IMR-90 (cell line): ENCODE measurements around the gene SLC38A9. TPM values are rescaled to one million over a fixed set of nuclear protein-coding genes. Genes with fewer than 3 reads are reported as not detected.

Experiments used
- ATAC-seq: fragments of 200-7000 bp; cut with Tn5 transposase; 2 replicates; pipeline ENCODE4 v1.9.1; 2020; ENCODE audit warnings: low read depth, mild to moderate bottlenecking, moderate library complexity
- BruUV-seq: library from RNA; stranded (reverse); fragments of 400-500 nt; replicated peaks from 2 replicates; lab custom pipeline; 2021; lab: Mats Ljungman, UMichigan
- CTCF ChIA-PET: fragments of 300-600 bp; formaldehyde crosslinking; extraction: SDS; loops from one replicate; lab custom pipeline; 2021; ENCODE audit warnings: antibody characterized with exemption; lab: Yijun Ruan, JAX
- POLR2A ChIA-PET: fragments of 300-600 bp; sonication (Branson Sonifier 250); formaldehyde crosslinking; loops from one replicate; lab custom pipeline; 2022; ENCODE audit warnings: antibody characterized with exemption; ENCODE audit not compliant: unreplicated experiment; lab: Charles Lee
- DNase-seq: peaks from one replicate; pipeline ENCODE4 v3.0.0; 2013
- H2AFZ ChIP-seq: replicated peaks from 2 replicates; pipeline ENCODE3; 2013; ENCODE audit warnings: low read length, mild to moderate bottlenecking; ENCODE audit not compliant: poor library complexity
- H2AK5ac ChIP-seq: 2 replicates; pipeline ENCODE4 v1.6.1; 2013; ENCODE audit warnings: low read depth, low read length, inconsistent platforms
- H2AK9ac ChIP-seq: replicated peaks from 2 replicates; pipeline ENCODE3; 2013; ENCODE audit warnings: mild to moderate bottlenecking, low read depth, low read length, moderate library complexity; ENCODE audit not compliant: poor library complexity
- H2BK120ac ChIP-seq: 2 replicates; pipeline ENCODE4 v1.6.1; 2013; ENCODE audit warnings: low read depth, low read length, inconsistent platforms
- H2BK15ac ChIP-seq: 3 replicates; pipeline ENCODE4 v1.6.1; 2013; ENCODE audit warnings: low read depth, low read length, inconsistent platforms
- H2BK20ac ChIP-seq: 2 replicates; pipeline ENCODE4 v1.6.1; 2013; ENCODE audit warnings: low read depth, mild to moderate bottlenecking, inconsistent platforms, low read length, moderate library complexity
- H2BK5ac ChIP-seq: 2 replicates; pipeline ENCODE4 v1.6.1; 2013; ENCODE audit warnings: mild to moderate bottlenecking, low read depth, low read length, inconsistent platforms; ENCODE audit not compliant: poor library complexity, severe bottlenecking
- H3K14ac ChIP-seq: replicated peaks from 2 replicates; pipeline ENCODE4 v1.6.1; 2013; ENCODE audit warnings: low read depth, low read length, inconsistent platforms
- H3K18ac ChIP-seq: 2 replicates; pipeline ENCODE4 v1.6.1; 2013; ENCODE audit warnings: low read depth, low read length, control low read depth
- H3K23ac ChIP-seq: 2 replicates; pipeline ENCODE4 v1.6.1; 2013; ENCODE audit warnings: low read depth, low read length, inconsistent platforms
- H3K27ac ChIP-seq: 2 replicates; pipeline ENCODE4 v1.5.1; 2013; ENCODE audit warnings: mild to moderate bottlenecking, control low read depth, low read length; ENCODE audit not compliant: insufficient read depth
- H3K27me3 ChIP-seq: 2 replicates; pipeline ENCODE4 v1.6.1; 2013; ENCODE audit warnings: low read length; ENCODE audit not compliant: control insufficient read depth, insufficient read depth
- H3K36me3 ChIP-seq: 2 replicates; pipeline ENCODE4 v1.6.1; 2013; ENCODE audit warnings: low read length, mixed read lengths; ENCODE audit not compliant: control insufficient read depth, insufficient read depth
- H3K4ac ChIP-seq: 2 replicates; pipeline ENCODE4 v1.6.1; 2013; ENCODE audit warnings: low read depth, low read length, inconsistent platforms
- H3K4me1 ChIP-seq: 2 replicates; pipeline ENCODE4 v1.6.1; 2013; ENCODE audit warnings: low read length, mixed read lengths; ENCODE audit not compliant: control insufficient read depth, insufficient read depth
- H3K4me2 ChIP-seq: 2 replicates; pipeline ENCODE4 v1.6.1; 2013; ENCODE audit warnings: low read depth, mild to moderate bottlenecking, control low read depth, low read length, moderate library complexity
- H3K4me3 ChIP-seq: 2 replicates; pipeline ENCODE4 v1.5.1; 2013; ENCODE audit warnings: low read depth, mild to moderate bottlenecking, control low read depth, low read length, moderate library complexity; ENCODE audit not compliant: insufficient read depth
- H3K56ac ChIP-seq: 2 replicates; pipeline ENCODE4 v1.6.1; 2013; ENCODE audit warnings: low read length, inconsistent platforms; ENCODE audit not compliant: insufficient read depth; ENCODE audit errors: extremely low read depth
- H3K79me1 ChIP-seq, 2 experiments: 2 replicates each; pipeline ENCODE4 v1.6.1; 2013; ENCODE audit warnings: low read length in 2 of 2, inconsistent platforms in 1 of 2, low read depth in 1 of 2
- H3K9ac ChIP-seq: 2 replicates; pipeline ENCODE4 v1.6.1; 2013; ENCODE audit warnings: low read depth, low read length, control low read depth
- H3K9me1 ChIP-seq: 2 replicates; pipeline ENCODE4 v1.6.1; 2013; ENCODE audit warnings: low read length, inconsistent platforms; ENCODE audit not compliant: insufficient read depth
- H3K9me3 ChIP-seq: 2 replicates; pipeline ENCODE4 v1.6.1; 2013; ENCODE audit warnings: low read length; ENCODE audit not compliant: control insufficient read depth, insufficient read depth
- H4K20me1 ChIP-seq: 2 replicates; pipeline ENCODE4 v1.6.1; 2013; ENCODE audit warnings: low read length, inconsistent platforms; ENCODE audit not compliant: insufficient read depth
- H4K5ac ChIP-seq: 2 replicates; pipeline ENCODE4 v1.6.1; 2013; ENCODE audit warnings: mild to moderate bottlenecking, low read depth, low read length, control low read depth
- H4K8ac ChIP-seq, 2 experiments: 2 replicates each; pipeline ENCODE4 v1.6.1; 2013; ENCODE audit warnings: low read depth in 2 of 2, low read length in 2 of 2, control low read depth in 1 of 2, inconsistent platforms in 1 of 2
- H4K91ac ChIP-seq: 2 replicates; pipeline ENCODE4 v1.6.1; 2013; ENCODE audit warnings: low read depth, low read length, inconsistent platforms; ENCODE audit not compliant: insufficient read depth
- CTCF ChIP-seq: conservative IDR thresholded peaks from 2 replicates; pipeline ENCODE4 v1.5.1; 2012; ENCODE audit warnings: mild to moderate bottlenecking, low read depth, low read length, improper control_type of control experiment
- POLR2A ChIP-seq: IDR thresholded peaks from 2 replicates; pipeline ENCODE4 v1.6.1; 2012; ENCODE audit warnings: mild to moderate bottlenecking, low read depth, low read length
- SMC3 ChIP-seq: fragments of 150-350 bp; IDR thresholded peaks from 2 replicates; pipeline ENCODE4 v1.6.1; 2016; ENCODE audit warnings: low read depth, mild to moderate bottlenecking, antibody characterized with exemption, low read length, moderate library complexity
- USF2 ChIP-seq: fragments of 150-350 bp; IDR thresholded peaks from 2 replicates; pipeline ENCODE4 v1.6.1; 2017; ENCODE audit warnings: mild to moderate bottlenecking, antibody characterized with exemption, low read length, low read depth
- WGBS, 2 experiments: methylation state at CpG; one replicate each; pipeline versions ENCODE4 v1.1.5 to v1.1.7; 2013; ENCODE audit warnings: missing lambda C conversion rate in 2 of 2; ENCODE audit not compliant: insufficient read length in 1 of 2; ENCODE audit errors: extremely low coverage in 2 of 2; 5-methylcytosine and 5-hydroxymethylcytosine counted together
- dilution Hi-C: fragments of 300-500 bp; cut with HindIII; formaldehyde crosslinking; loops from one replicate; pipeline ENCODE4 v1.14.3; 2018; ENCODE audit warnings: low sequenced_read_pairs; ENCODE audit not compliant: unreplicated experiment
- in situ Hi-C: fragments of 300-500 bp; cut with MboI; formaldehyde crosslinking; loops from 3 replicates; pipeline ENCODE4 v1.14.3; 2019; ENCODE audit warnings: low sequenced_read_pairs, inconsistent platforms, mixed read lengths
- intact Hi-C: fragments of 100-400 bp; cut with micrococcal nuclease; formaldehyde crosslinking; loops from 2 replicates; pipeline ENCODE4 v1.10.0; 2022
- polyA plus RNA-seq, 3 experiments: library from polyadenylated mRNA; depleted of rRNA; stranded (reverse); fragments of >200 nt; gene quantifications; 2 replicates each; pipeline ENCODE4 v1.2.3, GENCODE V29; 2012; ENCODE audit warnings: low replicate concordance in 1 of 3
- total RNA-seq: library from RNA; depleted of rRNA; stranded (reverse); fragments of >200 nt; gene quantifications from 2 replicates; pipeline ENCODE4 v1.2.3, GENCODE V29; 2012

The SLC38A9 gene
- total and polyA plus RNA-seq, 2 of the 4 experiments (the other 2 are of a cell fraction): 10.5 to 24.2 TPM

- Histone ChIP-seq H4K20me1 (no peaks in the 10 kb centered on the region), H3K23ac (no peak overlapping the region), H3K18ac (no peak overlapping the region), H3K4ac (no peak overlapping the region), H2BK120ac (no peak overlapping the region), H2AK5ac (no peak overlapping the region), H3K56ac (no peak overlapping the region), H3K4me3 (no peak overlapping the region), H3K4me2 (no peak overlapping the region), H2AK9ac (no peak overlapping the region), H3K9me3 (no peaks in the 10 kb centered on the region), H2BK20ac (no peak overlapping the region), H3K36me3 (peaks cover 5% of the 10 kb centered on the region), H3K14ac (no peak overlapping the region), H3K79me1 (peaks cover 2 to 6% of the 10 kb centered on the region in 2 experiments; a peak in 2 of 4 replicates), H3K4me1 (no peaks in the 10 kb centered on the region), H2AFZ (no peak overlapping the region), H3K27me3 (no peaks in the 10 kb centered on the region), H4K91ac (no peak overlapping the region), H4K8ac (no peak overlapping the region), H3K27ac (no peak overlapping the region), H3K9ac (no peak overlapping the region), H4K5ac (no peak overlapping the region), H2BK5ac (no peak overlapping the region), H2BK15ac (no peak overlapping the region), H3K9me1 (no peaks in the 10 kb centered on the region)
- no TSS peak for BruUV-seq
- POLR2A ChIA-PET: no interaction called here
- ATAC-seq (no peak), DNase-seq (no peak)
- dilution Hi-C loops: no loop called here
- CTCF ChIA-PET: no interaction called here
- TF ChIP-seq SMC3 (no peak), POLR2A (no peak), CTCF (no peak), USF2 (no peak)
- intact Hi-C loops: no loop called here
- 80% methylated on average over 1 of the region's 3 CpGs; no CpG with 5 or more reads in 1 of the 2 experiments for WGBS, 2 experiments
- in situ Hi-C loops: no loop called here
Measured at GRCh38 chr5:55701462-55702103, 10.5 kb downstream of the SLC38A9 start.
